HK-2 (cell line): ENCODE results near the gene EMILIN1.
"Not testable (repeated sequence)": the region's sequence is repeated elsewhere in the genome, so short reads cannot be mapped to it uniquely, and the experiment has no call there.

ENCODE experiments used
- DNase-seq: peaks from one replicate; pipeline ENCODE4 v3.0.0-alpha.2; 2018; ENCODE audit not compliant: unreplicated experiment

The EMILIN1 gene

GRCh38 chr2:27093430-27094352 lies 15.3 kb downstream of the EMILIN1 start:
- DNase-seq, result no peak

DNA sequence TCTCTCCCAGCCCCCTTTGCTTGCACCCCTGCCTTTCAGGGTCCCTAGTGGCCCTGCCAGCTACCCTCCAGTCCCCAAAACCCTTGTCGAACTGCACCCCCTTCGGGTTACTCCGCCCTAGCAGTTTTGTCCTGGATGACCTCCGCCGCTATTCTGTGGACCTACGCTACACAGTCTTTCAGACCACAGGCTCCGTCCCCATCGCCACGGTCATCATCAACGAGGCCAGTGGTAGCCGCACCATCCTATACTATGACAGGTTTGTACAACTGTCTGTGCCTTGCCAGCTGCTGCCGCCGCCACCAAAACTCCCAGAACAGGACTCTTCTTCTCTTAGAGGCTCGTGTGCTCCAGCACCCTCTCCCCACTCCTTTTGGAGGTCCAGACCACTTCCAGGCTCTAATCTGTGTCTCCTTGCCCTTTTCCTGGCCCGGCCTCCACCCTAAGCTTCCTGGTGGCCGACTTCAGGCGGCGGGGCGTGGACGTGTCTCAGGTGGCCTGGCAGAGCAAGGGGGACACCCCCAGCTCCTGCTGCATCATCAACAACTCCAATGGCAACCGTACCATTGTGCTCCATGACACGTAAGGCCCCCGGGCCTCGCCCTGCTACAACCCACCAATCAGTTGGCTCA lies 16.1 kb downstream of the EMILIN1 start:
- no peak for DNase-seq

DNA sequence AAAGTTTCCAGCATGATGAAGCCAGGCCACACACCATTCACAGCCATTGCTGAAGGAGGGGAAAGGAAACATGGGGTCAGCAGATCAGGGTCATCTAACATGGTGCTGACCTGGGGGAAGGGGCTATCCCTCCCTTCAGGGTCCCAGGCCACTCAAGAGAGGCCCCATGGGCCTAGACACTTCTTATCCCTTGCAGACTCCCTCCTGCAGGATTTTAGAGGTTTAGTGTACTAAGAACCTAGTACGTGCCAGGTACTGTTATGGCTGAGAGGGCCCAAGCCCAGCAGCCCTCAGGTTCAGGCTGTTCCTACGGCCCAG lies 17.0 kb downstream of the EMILIN1 start:
- no peak for DNase-seq

- DNase-seq, result no peak
These were observed 17.6 kb downstream of the EMILIN1 start for GRCh38 chr2:27095745-27096651.

DNA sequence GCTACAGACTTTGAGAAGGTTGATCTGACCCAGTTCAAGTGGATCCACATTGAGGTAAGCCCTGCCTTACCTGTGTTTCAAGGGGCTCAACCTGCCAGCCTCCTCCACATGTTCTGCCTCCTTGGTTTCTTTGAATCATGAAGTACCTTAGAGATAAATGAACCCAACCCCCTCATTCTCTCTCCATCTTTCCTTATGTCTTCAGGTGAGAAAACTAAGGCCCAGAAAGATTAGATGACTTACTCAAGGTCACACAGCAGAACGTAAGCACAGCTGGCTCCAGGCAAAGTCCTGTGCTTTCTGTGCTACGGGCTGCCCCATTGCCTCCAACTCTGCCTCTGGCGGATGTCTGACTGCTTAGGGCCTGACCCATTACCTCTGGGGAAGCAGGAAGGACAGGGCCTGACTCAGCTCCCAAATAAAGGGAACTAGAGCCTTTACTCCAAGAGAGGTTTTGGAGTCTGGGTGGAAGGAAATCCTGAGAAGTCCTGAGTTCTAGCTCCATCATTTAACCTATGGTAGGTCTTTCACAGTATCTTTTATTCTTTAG lies 18.4 kb downstream of the EMILIN1 start:
- DNase-seq, result no peak

DNA sequence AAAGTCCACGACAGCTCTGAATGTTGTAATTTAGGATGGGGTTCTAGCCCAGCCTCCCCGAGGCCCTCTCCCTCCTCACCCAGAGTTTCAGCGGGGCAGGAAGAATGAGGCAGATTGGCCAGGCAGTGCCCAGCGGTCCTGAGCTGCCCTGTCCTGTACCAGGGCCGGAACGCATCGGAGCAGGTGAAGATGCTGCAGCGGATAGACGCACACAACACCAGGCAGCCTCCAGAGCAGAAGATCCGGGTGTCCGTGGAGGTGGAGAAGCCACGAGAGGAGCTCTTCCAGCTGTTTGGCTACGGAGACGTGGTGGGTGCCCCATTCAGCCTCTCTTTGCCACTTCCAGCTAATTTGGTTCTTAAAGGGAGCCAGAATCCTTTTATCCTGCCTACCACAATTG lies 18.9 kb downstream of the EMILIN1 start:
- DNase-seq, result no peak

DNA sequence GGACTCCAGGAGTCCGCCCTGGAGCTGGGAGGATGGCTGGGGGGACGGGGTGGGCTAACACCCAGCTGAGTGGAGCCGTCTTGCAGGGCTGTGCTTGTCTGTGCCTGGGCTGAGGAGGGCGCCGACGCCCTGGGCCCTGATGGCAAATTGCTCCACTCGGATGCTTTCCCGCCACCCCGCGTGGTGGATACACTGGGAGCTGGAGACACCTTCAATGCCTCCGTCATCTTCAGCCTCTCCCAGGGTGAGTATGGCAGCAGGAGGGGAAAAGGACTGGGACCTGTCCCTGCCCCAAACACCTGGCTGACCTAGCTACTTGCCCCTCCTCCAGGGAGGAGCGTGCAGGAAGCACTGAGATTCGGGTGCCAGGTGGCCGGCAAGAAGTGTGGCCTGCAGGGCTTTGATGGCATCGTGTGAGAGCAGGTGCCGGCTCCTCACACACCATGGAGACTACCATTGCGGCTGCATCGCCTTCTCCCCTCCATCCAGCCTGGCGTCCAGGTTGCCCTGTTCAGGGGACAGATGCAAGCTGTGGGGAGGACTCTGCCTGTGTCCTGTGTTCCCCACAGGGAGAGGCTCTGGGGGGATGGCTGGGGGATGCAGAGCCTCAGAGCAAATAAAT lies 21.0 kb downstream of the EMILIN1 start:
- DNase-seq, result no peak

DNA sequence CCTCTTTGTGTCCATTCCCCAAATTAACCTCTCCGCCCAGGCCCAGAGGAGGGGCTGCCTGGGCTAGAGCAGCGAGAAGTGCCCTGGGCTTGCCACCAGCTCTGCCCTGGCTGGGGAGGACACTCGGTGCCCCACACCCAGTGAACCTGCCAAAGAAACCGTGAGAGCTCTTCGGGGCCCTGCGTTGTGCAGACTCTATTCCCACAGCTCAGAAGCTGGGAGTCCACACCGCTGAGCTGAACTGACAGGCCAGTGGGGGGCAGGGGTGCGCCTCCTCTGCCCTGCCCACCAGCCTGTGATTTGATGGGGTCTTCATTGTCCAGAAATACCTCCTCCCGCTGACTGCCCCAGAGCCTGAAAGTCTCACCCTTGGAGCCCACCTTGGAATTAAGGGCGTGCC lies 21.6 kb downstream of the EMILIN1 start:
- no peak for DNase-seq

- no peak for DNase-seq
These were observed 23.9 kb downstream of the EMILIN1 start for GRCh38 chr2:27102329-27102728.

DNA sequence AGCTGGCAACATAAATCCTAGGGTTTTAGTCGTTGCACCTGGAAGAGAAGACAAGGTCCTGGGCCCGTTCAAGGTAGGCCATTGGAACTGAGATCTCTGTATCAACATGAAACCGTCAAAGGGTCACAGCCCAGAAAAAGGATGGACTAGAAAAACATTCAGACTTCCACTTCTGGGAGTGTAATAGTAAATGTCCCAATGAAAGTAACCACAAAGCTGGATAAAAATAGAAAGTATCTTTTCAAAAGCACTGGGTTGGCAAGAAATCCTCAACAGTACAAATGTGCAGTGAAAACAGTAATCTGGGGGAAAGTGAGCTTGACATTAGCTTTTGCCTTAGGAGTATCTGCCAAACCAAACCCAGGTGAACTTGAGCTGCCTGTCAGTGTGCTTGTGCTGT lies 27.6 kb downstream of the EMILIN1 start:
- DNase-seq, result no peak

- DNase-seq, result no peak
These were observed 29.8 kb downstream of the EMILIN1 start for GRCh38 chr2:27108221-27108620.

GRCh38 chr2:27109083-27109482 lies 30.7 kb downstream of the EMILIN1 start:
- DNase-seq, result no peak

- DNase-seq, result not testable (repeated sequence)
These were observed 32.4 kb downstream of the EMILIN1 start for GRCh38 chr2:27110603-27111352.

DNA sequence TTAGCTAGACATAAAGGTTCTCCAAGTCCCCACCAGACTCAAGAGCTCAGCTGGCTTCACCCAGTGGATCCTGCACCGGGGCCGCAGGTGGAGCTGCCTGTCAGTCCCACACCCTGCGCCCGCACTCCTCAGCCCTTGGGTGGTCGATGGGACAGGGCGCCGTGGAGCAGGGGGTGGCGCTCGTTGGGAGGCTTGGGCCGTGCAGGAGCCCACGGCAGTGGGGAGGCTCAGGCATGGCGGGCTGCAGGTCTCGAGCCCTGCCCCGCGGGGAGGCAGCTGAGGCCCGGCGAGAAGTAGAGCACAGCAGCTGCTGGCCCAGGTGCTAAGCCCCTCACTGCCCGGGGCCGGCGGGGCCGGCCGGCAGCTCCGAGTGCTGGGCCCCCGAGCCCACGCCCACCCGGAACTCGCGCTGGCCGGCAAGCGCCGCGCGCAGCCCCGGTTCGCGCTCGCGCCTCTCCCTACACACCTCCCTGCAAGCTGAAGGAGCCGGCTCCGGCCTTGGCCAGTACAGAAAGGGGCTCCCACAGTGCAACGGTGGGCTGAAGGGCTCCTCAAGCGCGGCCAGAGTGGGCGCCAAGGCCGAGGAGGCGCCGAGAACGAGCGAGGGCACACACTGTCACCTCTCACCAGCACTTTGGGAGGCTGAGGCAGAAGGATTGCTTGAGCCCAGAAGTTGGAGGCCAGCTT lies 33.1 kb downstream of the EMILIN1 start:
- DNase-seq, result not testable (repeated sequence)

- DNase-seq, result no peak
These were observed 37.1 kb downstream of the EMILIN1 start for GRCh38 chr2:27115519-27115918.

DNA sequence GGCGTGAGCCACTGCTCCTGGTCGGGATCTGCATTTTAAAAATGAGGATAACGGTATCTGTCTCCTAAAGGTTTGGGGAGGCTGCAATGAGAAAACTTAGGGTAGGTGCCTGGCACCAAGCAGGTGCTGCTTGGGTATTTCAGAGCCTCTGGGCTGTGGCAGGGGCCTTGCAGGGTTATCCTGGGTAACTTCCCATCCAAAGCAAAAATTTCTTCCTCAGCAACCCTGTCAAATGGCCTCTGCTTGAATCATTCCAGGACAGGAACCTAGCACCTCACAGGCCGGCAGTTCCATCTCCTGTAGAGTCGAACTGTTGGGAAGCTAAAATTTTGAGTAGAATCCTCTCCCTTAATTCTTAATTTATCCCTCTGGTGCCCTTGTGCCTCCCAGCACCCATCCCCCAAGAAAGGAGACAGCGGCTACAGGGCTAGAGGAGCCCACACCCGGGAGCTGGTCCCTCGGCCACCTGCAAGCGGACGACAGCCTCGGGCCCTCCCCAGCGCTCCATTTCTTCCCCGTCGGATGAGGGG lies 39.6 kb downstream of the EMILIN1 start:
- DNase-seq, result no peak

GRCh38 chr2:27118525-27119329 lies 40.3 kb downstream of the EMILIN1 start, which contains the start of gene CGREF1:
Gene CGREF1, minus strand, starts transcription at chr2:27119128. Its CDS starts 14,762 bp downstream, at chr2:27104366.
- DNase-seq, result peak; percentile 30

- not testable (repeated sequence) for DNase-seq
These were observed 40.9 kb downstream of the EMILIN1 start for GRCh38 chr2:27119330-27119670.

- no peak for DNase-seq
These were observed 43.5 kb downstream of the EMILIN1 start for GRCh38 chr2:27121906-27122305.
